ENCODE results near the gene S1PR1.
"Not testable (repeated sequence)": the region's sequence is repeated elsewhere in the genome, so short reads cannot be mapped to it uniquely, and the experiment has no call there.

S1PR1 gene

DNA sequence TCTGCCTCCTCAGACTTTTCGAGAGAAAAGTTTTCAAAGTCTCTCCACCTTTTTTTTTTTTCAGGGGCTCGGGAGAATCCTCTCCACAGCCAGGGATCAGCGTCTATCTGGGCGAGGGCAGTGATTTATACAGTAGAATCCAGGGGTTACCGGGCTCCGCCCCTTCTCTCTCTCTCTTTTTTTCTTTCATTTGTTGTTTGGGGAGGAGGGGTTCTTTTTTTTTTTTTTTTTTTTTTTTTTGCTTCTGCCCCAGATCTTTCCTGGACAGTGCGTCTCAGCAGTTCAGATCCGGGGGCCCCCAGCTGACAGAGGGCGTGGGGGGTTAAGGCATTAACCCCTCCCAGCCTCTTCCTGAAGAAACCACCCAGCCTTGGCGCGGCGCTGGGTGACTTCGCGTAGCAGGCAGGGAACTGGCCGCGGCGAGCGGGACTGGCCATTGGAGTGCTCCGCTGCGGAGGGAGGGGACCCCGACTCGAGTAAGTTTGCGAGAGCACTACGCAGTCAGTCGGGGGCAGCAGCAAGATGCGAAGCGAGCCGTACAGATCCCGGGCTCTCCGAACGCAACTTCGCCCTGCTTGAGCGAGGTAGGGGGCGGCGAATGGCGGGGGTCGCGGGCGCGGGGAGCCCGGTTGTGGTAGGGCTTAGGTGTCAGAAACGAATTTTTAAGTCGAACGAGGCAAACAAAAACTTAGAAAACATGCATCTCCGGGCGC lies at the start of gene S1PR1:
Gene S1PR1, plus strand, starts transcription at position 504 of the 713 bp plus-strand sequence. CDS start 1,966 bp downstream, outside the sequence.
- peak; percentile 49 to 65 (median 54) for DNase-seq (ENCODE audit: low read depth in 3 of 3)

- no peak for DNase-seq (ENCODE audit: low read depth in 3 of 3)
These were observed 49.5 kb upstream of the S1PR1 start for GRCh38 chr1:101187297-101187696.

DNA sequence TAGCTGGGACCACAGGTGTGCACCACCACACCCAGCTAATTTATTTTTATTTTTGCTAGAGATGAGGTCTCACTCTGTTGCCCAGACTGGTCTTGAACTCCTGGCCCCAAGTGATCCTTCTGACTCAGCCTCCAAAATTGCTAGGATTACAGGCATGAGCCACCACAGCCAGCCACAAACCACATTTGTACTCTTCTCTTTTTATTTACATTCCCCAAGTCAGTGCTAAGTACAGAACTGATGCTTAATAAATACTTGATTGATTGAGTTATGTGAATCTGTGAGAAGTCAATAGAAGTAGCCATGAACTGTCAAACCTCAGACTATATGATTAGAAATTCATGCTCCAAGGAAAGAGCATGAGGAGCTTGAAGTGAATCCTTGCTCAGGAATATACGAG lies 48.5 kb upstream of the S1PR1 start:
- no peak for DNase-seq (ENCODE audit: low read depth in 3 of 3)

DNA sequence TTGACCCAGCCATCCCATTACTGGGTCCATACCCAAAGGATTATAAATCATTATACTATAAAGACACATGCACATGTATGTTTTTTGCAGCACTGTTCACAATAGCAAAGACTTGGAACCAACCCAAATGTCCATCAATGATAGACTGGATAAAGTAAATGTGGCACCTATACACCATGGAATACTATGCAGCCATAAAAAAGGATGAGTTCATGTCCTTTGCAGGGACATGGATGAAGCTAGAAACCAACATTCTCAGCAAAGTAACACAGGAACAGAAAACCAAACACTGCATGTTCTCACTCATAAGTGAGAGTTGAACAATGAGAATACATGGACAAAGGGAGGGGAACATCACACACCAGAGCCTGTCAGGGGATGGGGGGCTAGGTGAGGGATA lies 47.9 kb upstream of the S1PR1 start:
- not testable (repeated sequence) for DNase-seq (ENCODE audit: low read depth in 3 of 3)

GRCh38 chr1:101190441-101190840 lies 46.4 kb upstream of the S1PR1 start:
- DNase-seq (ENCODE audit: low read depth in 3 of 3), result no peak

DNA sequence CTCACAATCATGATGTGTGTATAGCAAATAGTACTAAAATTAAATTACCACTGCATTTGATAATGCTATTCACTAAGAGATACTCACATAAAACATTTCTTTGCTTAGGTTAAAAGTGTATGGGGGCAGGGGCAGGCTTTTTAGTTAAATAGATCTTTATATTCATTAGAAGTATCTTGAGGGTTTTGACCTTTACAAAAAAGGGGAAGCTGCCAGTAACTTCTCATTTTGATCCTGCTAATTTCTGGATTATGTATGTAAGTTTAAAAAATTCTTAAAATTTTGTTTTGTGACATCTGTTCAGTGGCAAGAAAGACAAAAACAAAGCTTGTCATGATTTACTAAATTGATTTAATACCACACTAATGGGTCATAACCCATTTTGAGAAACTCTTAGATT lies 45.8 kb upstream of the S1PR1 start:
- DNase-seq (ENCODE audit: low read depth in 3 of 3), result no peak

GRCh38 chr1:101193733-101194169 lies 43.1 kb upstream of the S1PR1 start:
- no peak for DNase-seq (ENCODE audit: low read depth in 3 of 3)

DNA sequence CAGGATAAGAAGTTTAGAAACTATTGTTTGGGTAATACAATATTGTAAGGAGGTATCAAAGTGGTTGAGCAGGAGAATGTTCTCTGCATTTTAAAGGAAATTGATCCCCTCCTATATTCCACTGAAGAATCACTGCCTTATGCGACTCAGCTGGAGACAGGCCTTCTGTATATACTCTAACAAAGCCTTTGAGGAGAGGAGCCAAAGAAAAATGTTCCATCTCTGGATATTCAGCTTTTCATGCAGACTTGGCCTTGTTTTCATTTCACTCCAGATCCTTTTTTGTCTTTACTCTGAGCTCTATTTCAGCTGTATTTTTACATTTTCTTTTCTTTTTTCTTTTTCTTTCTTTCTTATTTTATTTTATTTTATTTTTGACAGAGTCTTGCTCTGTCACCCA lies 42.1 kb upstream of the S1PR1 start:
- DNase-seq (ENCODE audit: low read depth in 3 of 3), result no peak

GRCh38 chr1:101196668-101197067 lies 40.2 kb upstream of the S1PR1 start:
- no peak for DNase-seq (ENCODE audit: low read depth in 3 of 3)

- DNase-seq (ENCODE audit: low read depth in 3 of 3), result no peak
These were observed 37.8 kb upstream of the S1PR1 start for GRCh38 chr1:101198842-101199636.

GRCh38 chr1:101199637-101199982 lies 37.2 kb upstream of the S1PR1 start:
- no peak for DNase-seq (ENCODE audit: low read depth in 3 of 3)

- no peak for DNase-seq (ENCODE audit: low read depth in 3 of 3)
These were observed 36.3 kb upstream of the S1PR1 start for GRCh38 chr1:101200513-101200912.

DNA sequence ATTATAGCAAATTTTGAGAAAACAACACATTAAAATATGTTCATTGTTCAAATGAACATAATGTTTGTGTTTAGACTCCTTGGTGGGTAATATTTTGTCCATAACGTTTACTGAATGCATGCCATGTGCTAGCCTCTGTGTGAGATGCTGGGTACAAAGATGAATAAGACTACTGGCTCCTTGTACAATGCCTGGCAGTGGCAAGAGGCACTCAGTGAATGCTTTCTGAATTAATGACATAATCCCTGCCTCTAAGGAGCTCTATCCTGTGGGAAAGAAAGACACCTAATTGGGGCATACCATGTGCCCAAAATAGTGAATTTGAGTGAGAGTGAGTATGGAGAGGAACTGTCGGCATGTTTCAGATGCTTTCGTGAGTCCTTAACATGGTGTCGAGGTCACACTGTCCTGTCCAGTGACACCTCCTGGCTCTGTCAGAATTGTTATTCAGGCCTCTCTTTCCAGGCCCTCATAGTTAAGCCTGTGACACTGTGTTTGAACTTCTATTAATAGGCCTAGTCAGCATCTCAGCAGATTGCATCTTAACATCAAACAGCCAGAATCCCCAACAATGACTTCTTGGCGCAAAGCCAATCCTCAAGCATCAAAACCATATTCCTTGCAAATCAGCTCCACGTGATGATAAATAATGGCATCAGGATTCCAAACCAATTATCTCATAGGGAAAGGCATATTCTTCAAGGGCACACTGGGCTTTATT lies 32.8 kb upstream of the S1PR1 start:
- DNase-seq (ENCODE audit: low read depth in 3 of 3), result no peak

GRCh38 chr1:101205457-101205856 lies 31.4 kb upstream of the S1PR1 start:
- no peak for DNase-seq (ENCODE audit: low read depth in 3 of 3)

DNA sequence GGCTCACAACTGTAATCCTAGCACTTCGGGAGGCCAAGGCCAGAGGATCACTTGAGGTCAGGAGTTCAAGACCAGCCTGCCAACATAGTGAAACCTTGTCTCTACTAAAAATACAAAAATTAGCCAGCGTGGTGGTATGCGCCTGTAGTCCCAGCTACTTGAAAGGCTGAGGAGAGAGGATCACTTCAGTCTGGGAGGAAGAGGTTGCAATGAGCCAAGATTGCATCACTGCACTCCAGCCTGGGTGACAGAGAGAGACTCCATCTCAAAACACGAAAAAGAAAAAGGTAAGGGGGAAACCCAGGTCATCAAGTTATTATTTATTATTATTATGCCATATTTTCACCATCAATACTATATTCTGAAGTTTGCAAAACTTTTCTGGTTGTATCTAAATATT lies 30.7 kb upstream of the S1PR1 start:
- not testable (repeated sequence) for DNase-seq (ENCODE audit: low read depth in 3 of 3)

GRCh38 chr1:101207271-101207670 lies 29.5 kb upstream of the S1PR1 start:
- not testable (repeated sequence) for DNase-seq (ENCODE audit: low read depth in 3 of 3)

DNA sequence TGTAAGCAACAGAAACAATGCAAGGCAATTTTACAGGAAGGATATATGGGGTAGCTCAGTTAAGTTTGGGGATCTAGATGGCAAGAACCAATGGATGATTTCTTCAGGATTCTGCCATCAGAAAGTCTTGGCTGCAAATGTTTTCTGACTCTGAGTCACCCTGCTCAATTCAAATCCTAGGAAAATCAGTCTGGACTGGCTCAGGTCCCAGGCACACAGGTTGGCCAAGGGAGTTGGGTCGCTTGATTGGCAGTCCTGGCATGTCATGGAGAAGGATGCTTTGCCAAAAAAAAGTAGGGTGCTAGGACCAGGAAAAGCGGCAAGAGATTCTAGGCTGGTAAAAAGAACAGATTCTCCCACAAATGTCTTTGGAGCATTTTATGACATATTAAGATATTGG lies 28.9 kb upstream of the S1PR1 start:
- no peak for DNase-seq (ENCODE audit: low read depth in 3 of 3)

GRCh38 chr1:101215363-101216011 lies 21.3 kb upstream of the S1PR1 start:
- DNase-seq (ENCODE audit: low read depth in 3 of 3), result no peak

GRCh38 chr1:101216623-101217022 lies 20.2 kb upstream of the S1PR1 start:
- DNase-seq (ENCODE audit: low read depth in 3 of 3), result no peak

DNA sequence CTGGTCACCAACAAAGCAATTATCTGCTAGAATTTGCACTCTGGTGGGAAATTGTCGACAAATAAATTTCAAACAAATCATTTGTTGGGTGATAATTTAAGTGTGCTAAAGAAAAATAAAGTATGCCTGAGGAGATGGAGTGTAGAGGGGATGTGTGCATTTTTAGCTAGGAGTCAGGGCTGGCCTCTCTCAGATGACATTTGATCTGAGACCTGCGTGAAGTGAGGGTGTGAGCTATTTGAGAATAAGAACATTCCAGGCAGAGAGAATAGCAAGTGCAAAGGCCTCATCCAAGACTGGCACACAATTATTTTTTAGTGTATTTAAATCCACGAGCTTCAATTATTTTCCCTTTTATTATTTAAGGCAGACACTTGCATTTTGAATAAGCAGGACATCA lies 19.7 kb upstream of the S1PR1 start:
- DNase-seq (ENCODE audit: low read depth in 3 of 3), result no peak

DNA sequence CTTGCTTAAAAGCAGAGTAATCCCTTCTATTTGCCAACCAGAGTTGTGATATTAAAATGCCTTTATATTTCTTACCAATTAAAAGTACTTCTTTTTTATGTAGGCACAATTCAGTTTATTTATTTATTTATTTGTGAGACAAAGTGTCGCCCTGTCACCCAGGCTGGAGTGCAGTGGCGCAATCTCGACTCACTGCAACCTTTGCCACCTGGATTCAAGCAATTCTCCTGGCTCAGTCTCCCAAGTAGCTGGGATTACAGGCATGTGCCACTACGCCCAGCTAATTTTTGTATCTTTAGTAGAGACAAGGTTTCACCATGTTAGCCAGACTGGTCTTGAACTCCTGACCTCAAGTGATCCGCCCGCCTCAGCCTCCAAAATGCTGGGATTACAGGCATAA lies 17.9 kb upstream of the S1PR1 start:
- DNase-seq (ENCODE audit: low read depth in 3 of 3), result not testable (repeated sequence)

Data from stimulated activated CD4-positive, alpha-beta T cell treated with anti-CD3 and anti-CD28 coated beads, TNF-alpha, amount 100 ng/mL, for 4 hours (primary cell).